Skeletal muscle tissue (tissue), 4 donors: ENCODE measurements around the gene SH3BGRL2. TPM values are rescaled to one million over a fixed set of nuclear protein-coding genes. Genes with fewer than 3 reads are reported as not detected.

ENCODE experiments used
- H3K27ac ChIP-seq: one replicate; pipeline ENCODE4 v1.7.0; 2013; ENCODE audit warnings: mild to moderate bottlenecking, low read depth, low read length, inconsistent platforms
- H3K27me3 ChIP-seq, 3 donors: one replicate each; pipeline ENCODE4 v1.7.0; 2013; ENCODE audit warnings: low read length in 3 of 3; ENCODE audit not compliant: control insufficient read depth in 3 of 3, insufficient read depth in 3 of 3
- H3K36me3 ChIP-seq, 3 donors: one replicate each; pipeline ENCODE4 v1.7.0; 2013; ENCODE audit warnings: low read length in 3 of 3; ENCODE audit not compliant: control insufficient read depth in 3 of 3, insufficient read depth in 3 of 3
- H3K4me1 ChIP-seq, 3 donors: one replicate each; pipeline ENCODE4 v1.7.0; 2013; ENCODE audit warnings: low read length in 3 of 3, mild to moderate bottlenecking in 3 of 3; ENCODE audit not compliant: control insufficient read depth in 3 of 3, insufficient read depth in 3 of 3
- H3K4me3 ChIP-seq, 3 donors: one replicate each; pipeline ENCODE4 v1.7.0; 2013; ENCODE audit warnings: low read length in 3 of 3
- H3K9ac ChIP-seq, 3 donors: one replicate each; pipeline ENCODE4 v1.7.0; 2013; ENCODE audit warnings: low read length in 3 of 3, mild to moderate bottlenecking in 3 of 3, moderate library complexity in 2 of 3, low read depth in 1 of 3
- H3K9me3 ChIP-seq, 3 donors: one replicate each; pipeline ENCODE4 v1.7.0; 2013; ENCODE audit warnings: low read length in 3 of 3; ENCODE audit not compliant: control insufficient read depth in 3 of 3
- total RNA-seq: library from RNA; depleted of rRNA; stranded (reverse); fragments of >200 nt; gene quantifications from one replicate; pipeline ENCODE4 v1.2.3, GENCODE V29; 2014
- donor health status: Osteomylitis.

SH3BGRL2 gene
- total RNA-seq, 1 donor from 2014 or later = 4.7 TPM

- H3K9ac ChIP-seq = no peak overlapping the region
- H3K27ac ChIP-seq = no peak overlapping the region
- H3K9me3 ChIP-seq = no peaks in the 10 kb centered on the region
- peaks cover 0 to 7% (median 0%) of the 10 kb centered on the region in 3 donors for H3K4me1 ChIP-seq
- no peaks in the 10 kb centered on the region for H3K27me3 ChIP-seq
- no peaks in the 10 kb centered on the region for H3K36me3 ChIP-seq
- H3K4me3 ChIP-seq = no peak overlapping the region
Measured at GRCh38 chr6:79604583-79605037, 26.5 kb upstream of the SH3BGRL2 start.

GRCh38 chr6:79605061-79605460, 26.1 kb upstream of the SH3BGRL2 start:
- Histone ChIP-seq H3K27me3 (no peaks in the 10 kb centered on the region), H3K9ac (no peak overlapping the region), H3K27ac (no peak overlapping the region)

GRCh38 chr6:79605968-79606764, 25.0 kb upstream of the SH3BGRL2 start:
- Histone ChIP-seq H3K27me3 (no peaks in the 10 kb centered on the region), H3K36me3 (peaks cover 0 to 2% (median 0%) of the 10 kb centered on the region in 3 donors), H3K9ac (no peak overlapping the region), H3K4me3 (no peak overlapping the region), H3K9me3 (no peaks in the 10 kb centered on the region), H3K27ac (no peak overlapping the region), H3K4me1 (peaks cover 0 to 4% (median 0%) of the 10 kb centered on the region in 3 donors)

More at GRCh38 chr6:79605061-79605460, 26.1 kb upstream of the SH3BGRL2 start:
- Histone ChIP-seq H3K4me1 (peaks cover 0 to 7% (median 0%) of the 10 kb centered on the region in 3 donors), H3K36me3 (no peaks in the 10 kb centered on the region), H3K4me3 (no peak overlapping the region), H3K9me3 (no peaks in the 10 kb centered on the region)

- peaks cover 0 to 2% (median 0%) of the 10 kb centered on the region in 3 donors for H3K36me3 ChIP-seq
- H3K4me3 ChIP-seq = no peak overlapping the region
- H3K9ac ChIP-seq = no peak overlapping the region
- peaks cover 0 to 4% (median 0%) of the 10 kb centered on the region in 3 donors for H3K4me1 ChIP-seq
- H3K27ac ChIP-seq = no peak overlapping the region
- no peaks in the 10 kb centered on the region for H3K27me3 ChIP-seq
- no peaks in the 10 kb centered on the region for H3K9me3 ChIP-seq
Measured at GRCh38 chr6:79607000-79607399, 24.1 kb upstream of the SH3BGRL2 start.

GRCh38 chr6:79608334-79609224, 22.6 kb upstream of the SH3BGRL2 start:
- Histone ChIP-seq H3K27me3 (no peaks in the 10 kb centered on the region), H3K9me3 (no peaks in the 10 kb centered on the region), H3K4me3 (no peak overlapping the region), H3K36me3 (peaks cover 0 to 2% (median 0%) of the 10 kb centered on the region in 3 donors), H3K9ac (no peak overlapping the region), H3K27ac (no peak overlapping the region), H3K4me1 (peaks cover 0 to 4% (median 0%) of the 10 kb centered on the region in 3 donors)

GRCh38 chr6:79609225-79609595, 21.9 kb upstream of the SH3BGRL2 start:
- Histone ChIP-seq H3K4me1 (peaks cover 0 to 4% (median 0%) of the 10 kb centered on the region in 3 donors), H3K4me3 (no peak overlapping the region), H3K9me3 (no peaks in the 10 kb centered on the region), H3K36me3 (peaks cover 0 to 2% (median 0%) of the 10 kb centered on the region in 3 donors), H3K27ac (no peak overlapping the region), H3K9ac (no peak overlapping the region), H3K27me3 (no peaks in the 10 kb centered on the region)

- Histone ChIP-seq H3K27me3 (no peaks in the 10 kb centered on the region), H3K9ac (no peak overlapping the region), H3K27ac (no peak overlapping the region), H3K9me3 (no peaks in the 10 kb centered on the region), H3K4me1 (peaks cover 0 to 4% (median 0%) of the 10 kb centered on the region in 3 donors), H3K36me3 (peaks cover 0 to 2% (median 0%) of the 10 kb centered on the region in 3 donors), H3K4me3 (no peak overlapping the region)
Measured at GRCh38 chr6:79610306-79611009, 20.7 kb upstream of the SH3BGRL2 start.

GRCh38 chr6:79612457-79612856, 18.7 kb upstream of the SH3BGRL2 start:
- Histone ChIP-seq H3K27me3 (no peaks in the 10 kb centered on the region), H3K36me3 (peaks cover 0 to 2% (median 0%) of the 10 kb centered on the region in 3 donors), H3K9ac (no peak overlapping the region), H3K9me3 (no peaks in the 10 kb centered on the region), H3K27ac (no peak overlapping the region), H3K4me3 (no peak overlapping the region), H3K4me1 (no peaks in the 10 kb centered on the region)

- no peaks in the 10 kb centered on the region for H3K9me3 ChIP-seq
- H3K36me3 ChIP-seq = peaks cover 0 to 2% (median 0%) of the 10 kb centered on the region in 3 donors
- H3K27me3 ChIP-seq = no peaks in the 10 kb centered on the region
- H3K9ac ChIP-seq = no peak overlapping the region
- H3K4me3 ChIP-seq = no peak overlapping the region
- H3K27ac ChIP-seq = no peak overlapping the region
- H3K4me1 ChIP-seq = no peaks in the 10 kb centered on the region
Measured at GRCh38 chr6:79612918-79613317, 18.2 kb upstream of the SH3BGRL2 start.
